K562 (cell line): ENCODE measurements around the gene NPFF. TPM values are rescaled to one million over a fixed set of nuclear protein-coding genes. Genes with fewer than 3 reads are reported as not detected.

Experiments
- ARID3A ChIP-seq: IDR thresholded peaks from 2 replicates; pipeline ENCODE4 v1.6.1; 2012; ENCODE audit warnings: low read depth, low read length, improper control_type of control experiment, borderline replicate concordance
- BMI1 ChIP-seq: fragments of 150-350 bp; IDR thresholded peaks from 2 replicates; pipeline ENCODE4 v1.6.1; 2014; ENCODE audit warnings: low read length
- E4F1 ChIP-seq: fragments of 250-450 bp; sonication (Bioruptor Pico); IDR thresholded peaks from 2 replicates; pipeline ENCODE4 v1.5.0; 2021; ENCODE audit warnings: mild to moderate bottlenecking, borderline replicate concordance
- GATA2 ChIP-seq: sonication (generic); formaldehyde crosslinking; IDR thresholded peaks from 2 replicates; pipeline ENCODE4 v1.4.0; 2020; ENCODE audit warnings: mild to moderate bottlenecking, missing genetic modification reagents
- HDAC1 ChIP-seq, 2 experiments: fragments of 450-650 bp; IDR thresholded peaks; 2 replicates each; pipeline ENCODE4 v1.6.1; 2016 to 2017; ENCODE audit warnings: inconsistent platforms in 1 of 2, mild to moderate bottlenecking in 1 of 2, moderate library complexity in 1 of 2
- KHSRP ChIP-seq: fragments of 450-650 bp; IDR thresholded peaks from 2 replicates; pipeline ENCODE4 v1.6.1; 2017
- MTA2 ChIP-seq: fragments of 450-650 bp; IDR thresholded peaks from 2 replicates; pipeline ENCODE4 v1.6.1; 2016; ENCODE audit warnings: low read depth
- MXD1 ChIP-seq: fragments of 250-450 bp; sonication (Bioruptor Pico); IDR thresholded peaks from 2 replicates; pipeline ENCODE4 v1.8.0; 2021; ENCODE audit warnings: borderline replicate concordance, mild to moderate bottlenecking, moderate library complexity; ENCODE audit not compliant: poor library complexity, severe bottlenecking
- NCOA1 ChIP-seq: fragments of 450-650 bp; IDR thresholded peaks from 2 replicates; pipeline ENCODE4 v1.6.1; 2016; ENCODE audit warnings: low read depth
- NCOA6 ChIP-seq: fragments of 450-650 bp; IDR thresholded peaks from 2 replicates; pipeline ENCODE4 v1.6.1; 2017; ENCODE audit warnings: mild to moderate bottlenecking
- NFRKB ChIP-seq: fragments of 450-650 bp; IDR thresholded peaks from 2 replicates; pipeline ENCODE4 v1.6.1; 2016; ENCODE audit warnings: low read depth
- NRF1 ChIP-seq, 2 experiments: fragments of 450-650 bp; IDR thresholded peaks in 1 of 2; conservative IDR thresholded peaks in 1 of 2; 2 replicates each; pipeline ENCODE4 v1.6.1; 2014; ENCODE audit warnings: mild to moderate bottlenecking in 2 of 2
- PHB ChIP-seq: fragments of 250-450 bp; sonication (Bioruptor Pico); IDR thresholded peaks from 2 replicates; pipeline ENCODE4 v1.5.0; 2021
- PML ChIP-seq: IDR thresholded peaks from 2 replicates; pipeline ENCODE4 v1.6.1; 2012; ENCODE audit warnings: low read length, inconsistent platforms
- POLR2AphosphoS2 ChIP-seq: IDR thresholded peaks from 2 replicates; pipeline ENCODE4 v1.6.1; 2012; ENCODE audit warnings: low read length, improper control_type of control experiment
- POLR2B ChIP-seq: fragments of 450-650 bp; IDR thresholded peaks from 2 replicates; pipeline ENCODE4 v1.6.1; 2018; ENCODE audit warnings: low read depth; ENCODE audit not compliant: partially characterized antibody
- TSC22D4 ChIP-seq: fragments of 450-650 bp; IDR thresholded peaks from 2 replicates; pipeline ENCODE4 v1.6.1; 2016; ENCODE audit warnings: missing genetic modification characterization, missing biosample characterization, control low read depth
- ZNF174 ChIP-seq: fragments of 250-450 bp; sonication (Bioruptor Pico); IDR thresholded peaks from 2 replicates; pipeline ENCODE4 v1.4.0; 2020; ENCODE audit warnings: mild to moderate bottlenecking
- ZNF395 ChIP-seq: fragments of 200-800 bp; sonication (Bioruptor generic); IDR thresholded peaks from 2 replicates; pipeline ENCODE4 v1.6.1; 2017; ENCODE audit warnings: missing genetic modification characterization, missing compliant biosample characterization
- polyA plus RNA-seq, 8 experiments: library from polyadenylated mRNA; depleted of rRNA in 4 of 8; stranded (reverse) in 5 of 8; unstranded in 3 of 8; fragments of >200 nt; fragmentation: Nextera tagmentation in 2 of 8; fragmentation: Illumina TruSeq in 1 of 8; extraction: Ambion mirVana in 2 of 8; extraction: Trizol in 1 of 8; gene quantifications; 2 replicates each; pipeline versions ENCODE4 v1.2.1 to v1.2.3, GENCODE V29; 2011 to 2014; ENCODE audit warnings: inconsistent platforms in 1 of 8, missing spikeins in 1 of 8
- total RNA-seq, 7 experiments: library from RNA; depleted of rRNA in 6 of 7; stranded (reverse); fragments of >200 nt in 6 of 7; fragmentation: Illumina TruSeq in 2 of 7; extraction: Trizol in 2 of 7; gene quantifications; 2 replicates each; pipeline versions ENCODE4 v1.2.1 to v1.2.3, GENCODE V29; 2011 to 2021; ENCODE audit warnings: low replicate concordance in 1 of 7
- TF ChIP-seq, protein P1 (sequence below), 2 experiments: fragments of 250-450 bp in 1 of 2; fragments of 450-650 bp in 1 of 2; sonication (Bioruptor Pico) in 1 of 2; IDR thresholded peaks; 2 replicates each; pipeline versions ENCODE4 v1.6.1 to v1.8.0; 2016 to 2021; ENCODE audit warnings: mild to moderate bottlenecking in 2 of 2, moderate library complexity in 2 of 2, missing compliant biosample characterization in 1 of 2, missing genetic modification characterization in 1 of 2
- TF ChIP-seq, protein P2 (sequence below): fragments of 450-650 bp; IDR thresholded peaks from 2 replicates; pipeline ENCODE4 v1.7.0; 2016; ENCODE audit warnings: borderline replicate concordance

NPFF gene
- total and polyA plus RNA-seq, 9 of the 15 experiments (the other 6 are each of a cell fraction or from before 2014, with no cell fraction given), result 0.15 to 1.2 (median 0.55) TPM; not detected in 6

DNA sequence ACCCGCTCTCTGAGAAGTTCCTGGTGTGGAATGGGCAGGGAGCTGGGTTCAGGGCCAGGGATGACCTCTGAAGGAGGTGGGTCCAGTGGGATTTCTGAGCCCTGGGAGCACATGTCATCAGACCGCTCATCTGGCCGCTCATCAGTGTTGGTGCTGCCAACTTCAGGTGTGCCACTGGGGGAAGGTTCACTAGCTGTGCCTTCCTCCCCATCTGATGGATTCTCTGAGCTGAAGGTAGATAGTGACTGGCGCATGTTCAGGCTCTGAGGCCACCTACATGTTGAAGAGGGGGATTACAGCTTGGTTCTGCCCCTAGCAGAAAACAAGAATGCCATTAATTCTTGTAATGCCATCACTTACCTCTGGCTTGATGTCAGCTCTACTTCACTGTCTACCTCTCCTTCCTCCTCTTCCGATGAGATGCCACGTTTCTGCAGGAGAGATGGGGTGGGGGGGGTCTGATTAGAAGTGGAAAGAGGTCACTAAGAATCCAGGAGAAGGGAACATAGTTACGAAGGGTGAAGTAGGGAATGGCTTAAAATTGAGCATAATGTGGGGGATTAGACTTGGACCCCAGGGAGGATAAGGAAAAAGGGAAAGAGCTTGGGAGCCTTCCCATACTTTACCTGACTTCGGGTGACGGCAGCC, 25.2 kb downstream of the NPFF start (continued):
- TF ChIP-seq NCOA6, result no peak
- no peak for TF ChIP-seq NCOA1
- TF ChIP-seq KHSRP, result no peak
- TF ChIP-seq PHB, result no peak
- TF ChIP-seq BMI1, result no peak
- 0 out of 2 replicates have a peak, but pooled peaks have one; percentile 2 for TF ChIP-seq PML
- no peak for TF ChIP-seq ZNF174 (CRISPR knock-in tag)
- TF ChIP-seq TSC22D4 (tag), result no peak
- TF ChIP-seq ARID3A, result no peak
- no peak for TF ChIP-seq MTA2
- TF ChIP-seq, protein P1, sequence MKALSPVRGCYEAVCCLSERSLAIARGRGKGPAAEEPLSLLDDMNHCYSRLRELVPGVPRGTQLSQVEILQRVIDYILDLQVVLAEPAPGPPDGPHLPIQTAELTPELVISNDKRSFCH (CRISPR knock-in tag; IDR thresholded peaks at IDR 0.05), result no peak
- TF ChIP-seq, protein P1 (tag; IDR thresholded peaks at IDR 0.05), result no peak
- TF ChIP-seq GATA2, result no peak
- peak; percentile 59 for TF ChIP-seq POLR2B
- TF ChIP-seq POLR2AphosphoS2, result peak; percentile 57; the same call in 1 of the 2 replicates
- TF ChIP-seq NRF1 (conservative IDR thresholded peaks at IDR 0.05 in 1 of 2, IDR thresholded peaks at IDR 0.05 in 1 of 2), result 0 out of 4 replicates have a peak, but pooled peaks of 1 of the 2 experiments have one; percentile 14
- TF ChIP-seq, protein P2, sequence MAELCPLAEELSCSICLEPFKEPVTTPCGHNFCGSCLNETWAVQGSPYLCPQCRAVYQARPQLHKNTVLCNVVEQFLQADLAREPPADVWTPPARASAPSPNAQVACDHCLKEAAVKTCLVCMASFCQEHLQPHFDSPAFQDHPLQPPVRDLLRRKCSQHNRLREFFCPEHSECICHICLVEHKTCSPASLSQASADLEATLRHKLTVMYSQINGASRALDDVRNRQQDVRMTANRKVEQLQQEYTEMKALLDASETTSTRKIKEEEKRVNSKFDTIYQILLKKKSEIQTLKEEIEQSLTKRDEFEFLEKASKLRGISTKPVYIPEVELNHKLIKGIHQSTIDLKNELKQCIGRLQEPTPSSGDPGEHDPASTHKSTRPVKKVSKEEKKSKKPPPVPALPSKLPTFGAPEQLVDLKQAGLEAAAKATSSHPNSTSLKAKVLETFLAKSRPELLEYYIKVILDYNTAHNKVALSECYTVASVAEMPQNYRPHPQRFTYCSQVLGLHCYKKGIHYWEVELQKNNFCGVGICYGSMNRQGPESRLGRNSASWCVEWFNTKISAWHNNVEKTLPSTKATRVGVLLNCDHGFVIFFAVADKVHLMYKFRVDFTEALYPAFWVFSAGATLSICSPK, result no peak
- no peak for TF ChIP-seq MXD1 (CRISPR knock-in tag)
- TF ChIP-seq ZNF395, result no peak
- TF ChIP-seq E4F1, result no peak
- no peak for TF ChIP-seq NFRKB
- TF ChIP-seq HDAC1 (IDR thresholded peaks at IDR 0.05), result no peak
